K562 (cell line): ENCODE results near the gene CFAP298. TPM values are rescaled to one million over a fixed set of nuclear protein-coding genes. Genes with fewer than 3 reads are reported as not detected.

ENCODE experiments used
- BHLHE40 ChIP-seq: IDR thresholded peaks from 2 replicates; pipeline ENCODE4 v1.6.1; 2011; ENCODE audit warnings: low read length, improper control_type of control experiment
- CBFA2T2 ChIP-seq: fragments of 450-650 bp; conservative IDR thresholded peaks from 2 replicates; pipeline ENCODE4 v1.6.1; 2017; ENCODE audit warnings: mild to moderate bottlenecking
- DACH1 ChIP-seq: fragments of 450-650 bp; IDR thresholded peaks from 2 replicates; pipeline ENCODE4 v1.6.1; 2018; ENCODE audit not compliant: partially characterized antibody
- DEAF1 ChIP-seq: fragments of 450-650 bp; formaldehyde crosslinking; IDR thresholded peaks from 2 replicates; pipeline ENCODE4 v1.4.0; 2020; ENCODE audit warnings: mild to moderate bottlenecking, moderate library complexity
- E2F3 ChIP-seq: fragments of 250-450 bp; sonication (Bioruptor Pico); IDR thresholded peaks from 2 replicates; pipeline ENCODE4 v1.4.0; 2020; ENCODE audit warnings: mild to moderate bottlenecking
- GABPB1 ChIP-seq: sonication (generic); formaldehyde crosslinking; IDR thresholded peaks from 2 replicates; pipeline ENCODE4 v1.8.0; 2022; ENCODE audit warnings: mild to moderate bottlenecking, missing genetic modification reagents
- HOMEZ ChIP-seq: fragments of 250-450 bp; sonication (Bioruptor Pico); IDR thresholded peaks from 2 replicates; pipeline ENCODE4 v1.4.0; 2020; ENCODE audit warnings: mild to moderate bottlenecking, moderate library complexity
- MAFK ChIP-seq: IDR thresholded peaks from 2 replicates; pipeline ENCODE4 v1.6.1; 2011; ENCODE audit warnings: low read length, improper control_type of control experiment
- MLLT1 ChIP-seq, 2 experiments: fragments of 450-650 bp; IDR thresholded peaks; 2 replicates each; pipeline ENCODE4 v1.6.1; 2016
- NFIC ChIP-seq: fragments of 450-650 bp; IDR thresholded peaks from 2 replicates; pipeline ENCODE4 v1.6.1; 2017; ENCODE audit warnings: mild to moderate bottlenecking, inconsistent platforms
- PHTF2 ChIP-seq: fragments of 250-450 bp; sonication (Bioruptor Pico); IDR thresholded peaks from 2 replicates; pipeline ENCODE4 v1.5.0; 2021; ENCODE audit warnings: mild to moderate bottlenecking
- POLR2H ChIP-seq: IDR thresholded peaks from 2 replicates; pipeline ENCODE4 v1.6.1; 2016; ENCODE audit warnings: missing genetic modification characterization, low read depth, mild to moderate bottlenecking, control low read depth, missing compliant biosample characterization, moderate library complexity
- RBM14 ChIP-seq: fragments of 200-400 bp; formaldehyde crosslinking; IDR thresholded peaks from 2 replicates; pipeline ENCODE4 v1.6.1; 2018; ENCODE audit warnings: low read depth, mild to moderate bottlenecking, low read length, moderate library complexity, borderline replicate concordance; ENCODE audit not compliant: insufficient read depth
- SAP30 ChIP-seq: fragments of 200-600 bp; sonication (generic); IDR thresholded peaks from 2 replicates; pipeline ENCODE4 v1.6.1; 2012; ENCODE audit warnings: borderline replicate concordance, low read depth, mild to moderate bottlenecking, moderate library complexity, low read length, control low read depth, inconsistent platforms; ENCODE audit not compliant: insufficient read depth, poor library complexity, severe bottlenecking
- SMARCA4 ChIP-seq: fragments of 450-650 bp; IDR thresholded peaks from 2 replicates; pipeline ENCODE4 v1.6.1; 2016
- TAF9B ChIP-seq: fragments of 450-650 bp; IDR thresholded peaks from 2 replicates; pipeline ENCODE4 v1.6.1; 2018; ENCODE audit warnings: mild to moderate bottlenecking; ENCODE audit not compliant: partially characterized antibody
- UBTF ChIP-seq, 2 experiments: IDR thresholded peaks; 2 replicates each; pipeline ENCODE4 v1.6.1; 2012; ENCODE audit warnings: improper control_type of control experiment in 2 of 2, low read depth in 2 of 2, low read length in 2 of 2, borderline replicate concordance in 1 of 2
- ZFP36 ChIP-seq: fragments of 150-350 bp; IDR thresholded peaks from 2 replicates; pipeline ENCODE4 v1.6.1; 2018; ENCODE audit warnings: low read length, low read depth; ENCODE audit not compliant: partially characterized antibody
- ZNF436 ChIP-seq: fragments of 250-450, 450-650 bp; sonication (Bioruptor Pico); formaldehyde crosslinking; IDR thresholded peaks from 2 replicates; pipeline ENCODE4 v1.7.0; 2020; ENCODE audit warnings: mild to moderate bottlenecking
- ZNF583 ChIP-seq: fragments of 250-450 bp; sonication (Bioruptor Pico); IDR thresholded peaks from 2 replicates; pipeline ENCODE4 v1.4.0; 2020
- ZNF766 ChIP-seq: fragments of 200-800 bp; sonication (Bioruptor generic); conservative IDR thresholded peaks from 2 replicates; pipeline ENCODE4 v1.6.1; 2016; ENCODE audit warnings: missing genetic modification characterization, missing compliant biosample characterization
- ZNF785 ChIP-seq: fragments of 250-450 bp; sonication (Bioruptor Pico); IDR thresholded peaks from 2 replicates; pipeline ENCODE4 v1.4.0; 2020; ENCODE audit warnings: mild to moderate bottlenecking
- polyA plus RNA-seq, 8 experiments: library from polyadenylated mRNA; depleted of rRNA in 4 of 8; stranded (reverse) in 5 of 8; unstranded in 3 of 8; fragments of >200 nt; fragmentation: Nextera tagmentation in 2 of 8; fragmentation: Illumina TruSeq in 1 of 8; extraction: Ambion mirVana in 2 of 8; extraction: Trizol in 1 of 8; gene quantifications; 2 replicates each; pipeline versions ENCODE4 v1.2.1 to v1.2.3, GENCODE V29; 2011 to 2014; ENCODE audit warnings: inconsistent platforms in 1 of 8, missing spikeins in 1 of 8
- total RNA-seq, 7 experiments: library from RNA; depleted of rRNA in 6 of 7; stranded (reverse); fragments of >200 nt in 6 of 7; fragmentation: Illumina TruSeq in 2 of 7; extraction: Trizol in 2 of 7; gene quantifications; 2 replicates each; pipeline versions ENCODE4 v1.2.1 to v1.2.3, GENCODE V29; 2011 to 2021; ENCODE audit warnings: low replicate concordance in 1 of 7

The CFAP298 gene
- total and polyA plus RNA-seq, 9 of the 15 experiments (the other 6 are each of a cell fraction or from before 2014, with no cell fraction given) = 31.4 to 178 (median 89.7) TPM

GRCh38 chr21:32562426-32562825 lies 49.8 kb downstream of the CFAP298 start (continued):
- TF ChIP-seq PHTF2 (CRISPR knock-in tag) (no peak), NFIC (0 out of 2 replicates have a peak, but pooled peaks have one; percentile 2), DACH1 (no peak), ZNF785 (no peak), MLLT1 (IDR thresholded peaks at IDR 0.05) (no peak), BHLHE40 (no peak), GABPB1 (CRISPR knock-in tag) (no peak), SMARCA4 (no peak), ZNF583 (no peak), CBFA2T2 (no peak), ZNF766 (CRISPR knock-in tag) (no peak), MAFK (0 out of 2 replicates have a peak, but pooled peaks have one; percentile 18), DEAF1 (CRISPR knock-in tag) (peak; percentile 72), ZNF436 (CRISPR knock-in tag) (no peak), POLR2H (tag) (no peak), UBTF (IDR thresholded peaks at IDR 0.05; ENCODE audit: borderline replicate concordance in 1 of 2, low read depth in 2 of 2, low read length in 2 of 2) (no peak), RBM14 (no peak), TAF9B (no peak), HOMEZ (CRISPR knock-in tag) (no peak), E2F3 (CRISPR knock-in tag) (no peak), SAP30 (no peak), ZFP36 (no peak)
